ENCODE data around the gene GCAT.

GCAT gene

DNA sequence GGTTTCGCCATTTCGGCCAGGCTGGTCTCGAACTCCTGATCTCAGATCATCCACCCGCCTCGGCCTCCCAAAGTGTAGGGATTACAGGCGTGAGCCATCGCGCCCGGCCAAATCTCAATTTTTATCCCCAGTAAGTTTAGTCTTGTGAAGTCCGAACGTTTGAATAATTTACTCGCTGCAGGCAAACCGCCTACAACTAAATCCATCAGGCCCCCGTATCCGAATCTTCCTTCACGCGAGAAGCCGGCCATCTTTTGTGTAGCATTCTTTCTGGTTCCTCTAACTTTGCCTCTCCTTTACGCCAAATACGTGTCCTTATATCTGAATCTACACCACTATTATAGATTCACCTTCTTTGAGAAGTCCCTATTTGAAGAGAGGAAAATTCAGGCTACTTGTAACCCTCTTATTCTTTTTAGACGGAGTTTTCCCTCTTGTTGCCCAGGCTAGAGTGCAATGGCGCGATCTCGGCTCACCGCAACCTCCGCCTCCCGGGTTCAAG lies 40.9 kb downstream of the GCAT start:
- DNase-seq, result no peak

DNA sequence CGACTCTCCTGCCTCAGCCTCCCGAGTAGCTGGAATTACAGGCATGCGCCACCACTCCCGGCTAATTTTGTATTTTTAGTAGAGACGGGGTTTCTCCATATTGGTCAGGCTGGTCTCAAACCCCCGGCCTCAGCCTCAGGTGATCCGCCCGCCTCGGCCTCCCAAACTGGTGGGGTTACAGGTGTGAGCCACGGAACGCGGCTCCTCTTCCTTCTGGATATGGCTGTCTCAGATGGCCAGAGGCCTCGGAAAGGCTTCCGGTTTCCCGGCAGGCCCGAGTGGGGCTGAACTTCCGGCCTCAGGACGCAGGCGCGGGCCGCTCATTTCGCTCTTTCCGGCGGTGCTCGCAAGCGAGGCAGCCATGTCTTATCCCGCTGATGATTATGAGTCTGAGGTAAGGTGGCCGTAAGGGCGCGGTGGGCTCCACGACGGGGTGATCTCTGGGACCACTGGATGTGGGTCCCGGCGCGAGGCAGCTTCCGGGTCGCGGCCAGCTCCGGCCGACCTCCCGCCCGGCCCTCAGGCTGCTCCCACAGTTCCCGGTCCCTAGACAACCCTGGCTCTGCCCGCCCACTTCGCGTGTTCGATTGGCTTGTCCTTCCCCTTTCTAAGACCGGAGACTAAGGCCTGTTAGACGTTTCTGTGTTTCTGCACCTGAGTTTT lies 41.5 kb downstream of the GCAT start, which contains the start of gene EIF3L:
EIF3L (plus strand) TSS at position 331 of the 663 bp plus-strand sequence; CDS start at position 362, 31 bp downstream.
- DNase-seq, result peak; percentile 67

DNA sequence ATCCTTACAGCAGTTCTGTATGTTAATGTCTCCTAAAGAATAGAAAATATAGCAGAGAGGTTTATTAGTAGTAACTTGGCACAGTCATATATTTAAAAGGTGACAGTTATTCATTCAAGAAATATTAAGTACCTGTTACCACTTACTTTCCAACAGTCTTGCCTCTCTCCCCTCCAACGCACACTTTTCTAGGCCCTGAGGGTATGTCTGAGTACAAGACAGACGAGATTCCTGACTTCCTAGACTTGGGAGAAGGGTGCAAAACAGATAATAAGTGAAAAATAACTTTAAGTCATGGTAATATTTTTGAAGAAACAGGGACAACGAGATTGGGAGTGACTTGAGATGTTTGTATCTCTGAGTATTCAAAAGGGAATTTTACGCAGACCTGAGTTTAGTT lies 43.1 kb downstream of the GCAT start:
- no peak for DNase-seq

DNA sequence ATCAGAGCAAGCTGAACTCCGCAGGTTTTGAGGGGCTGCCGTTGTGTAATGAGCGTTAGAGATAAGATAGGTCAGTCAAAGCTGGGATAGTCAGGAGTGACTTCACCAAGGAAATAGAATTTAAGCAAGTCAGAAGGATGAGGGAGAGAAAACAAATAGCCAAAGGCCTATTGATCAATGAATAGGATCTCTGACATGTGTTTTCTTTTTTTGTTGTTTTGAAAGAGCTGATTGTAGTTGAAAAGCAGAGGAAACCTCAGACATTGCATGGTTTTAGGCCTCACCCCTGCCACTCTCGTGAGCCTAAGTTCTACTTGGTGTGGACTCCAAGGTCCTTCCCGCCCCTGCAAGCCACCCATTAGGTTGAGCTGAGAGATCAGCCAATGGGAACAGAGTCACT lies 44.7 kb downstream of the GCAT start:
- no peak for DNase-seq

DNA sequence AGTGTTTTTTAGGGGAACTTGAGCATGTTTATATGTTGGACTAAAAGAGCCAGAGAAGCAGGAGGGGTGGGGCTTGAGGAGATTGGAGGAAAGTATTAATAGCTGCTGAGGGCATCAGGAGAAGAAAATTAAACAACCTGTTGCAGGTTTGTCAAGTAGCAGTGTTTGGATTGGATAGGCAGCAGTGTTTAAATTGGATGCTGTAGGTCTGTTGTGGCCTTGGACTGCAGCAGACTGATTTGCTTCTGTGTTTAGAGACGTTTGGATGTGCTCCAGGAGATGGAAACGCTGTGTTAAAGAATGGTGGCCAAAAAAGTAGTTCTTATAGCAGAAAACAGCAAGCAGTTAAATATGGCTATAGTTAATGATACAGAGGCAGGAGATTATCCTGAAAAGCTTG lies 47.2 kb downstream of the GCAT start:
- no peak for DNase-seq

DNA sequence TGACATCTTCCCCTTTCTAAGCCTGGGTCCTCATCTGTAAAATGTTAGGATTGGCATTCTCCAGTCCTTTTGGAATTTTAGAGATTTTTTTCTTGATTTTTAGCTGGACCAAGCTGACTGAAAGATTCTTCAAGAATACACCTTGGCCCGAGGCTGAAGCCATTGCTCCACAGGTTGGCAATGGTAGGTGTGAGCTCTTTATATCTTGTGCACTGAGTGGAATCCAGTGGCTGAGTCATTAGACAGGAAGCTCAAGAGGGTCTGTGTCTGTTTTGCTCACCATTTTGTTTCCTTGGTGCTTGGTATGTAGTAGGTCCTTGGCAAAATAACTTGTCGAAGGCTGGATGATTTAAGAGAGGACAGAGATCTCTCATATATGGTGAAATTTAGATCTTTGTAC lies 47.7 kb downstream of the GCAT start:
- DNase-seq, result no peak

DNA sequence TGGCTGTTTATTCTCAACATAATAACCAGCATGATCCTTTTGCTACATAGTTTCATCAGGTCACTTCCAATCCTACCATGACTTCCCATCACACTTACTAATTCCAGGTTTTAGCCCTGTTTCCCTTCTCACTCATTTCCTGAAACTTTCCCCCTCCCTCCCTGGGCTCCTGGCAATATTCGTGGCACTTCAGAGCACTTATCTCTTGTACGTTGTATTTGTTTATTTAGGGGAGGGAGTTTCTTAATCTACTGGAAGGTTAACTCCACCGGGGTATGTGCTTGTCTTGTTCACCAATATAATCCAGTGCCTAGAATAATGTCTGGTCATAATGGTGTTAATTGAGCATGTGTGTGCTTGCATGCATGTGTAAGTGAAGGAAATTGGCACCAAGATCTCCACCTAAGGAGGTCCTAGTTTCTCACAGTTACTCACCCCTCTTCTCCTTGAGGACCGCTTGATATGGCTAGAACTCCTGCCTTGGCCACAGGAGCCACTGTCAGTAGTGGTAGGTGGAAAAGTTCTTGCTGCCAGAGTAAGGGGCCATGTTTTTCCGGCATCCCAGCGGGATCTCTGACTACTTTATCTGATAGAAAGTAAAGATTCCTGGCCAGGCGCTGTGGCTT lies 53.2 kb downstream of the GCAT start:
- DNase-seq, result no peak

DNA sequence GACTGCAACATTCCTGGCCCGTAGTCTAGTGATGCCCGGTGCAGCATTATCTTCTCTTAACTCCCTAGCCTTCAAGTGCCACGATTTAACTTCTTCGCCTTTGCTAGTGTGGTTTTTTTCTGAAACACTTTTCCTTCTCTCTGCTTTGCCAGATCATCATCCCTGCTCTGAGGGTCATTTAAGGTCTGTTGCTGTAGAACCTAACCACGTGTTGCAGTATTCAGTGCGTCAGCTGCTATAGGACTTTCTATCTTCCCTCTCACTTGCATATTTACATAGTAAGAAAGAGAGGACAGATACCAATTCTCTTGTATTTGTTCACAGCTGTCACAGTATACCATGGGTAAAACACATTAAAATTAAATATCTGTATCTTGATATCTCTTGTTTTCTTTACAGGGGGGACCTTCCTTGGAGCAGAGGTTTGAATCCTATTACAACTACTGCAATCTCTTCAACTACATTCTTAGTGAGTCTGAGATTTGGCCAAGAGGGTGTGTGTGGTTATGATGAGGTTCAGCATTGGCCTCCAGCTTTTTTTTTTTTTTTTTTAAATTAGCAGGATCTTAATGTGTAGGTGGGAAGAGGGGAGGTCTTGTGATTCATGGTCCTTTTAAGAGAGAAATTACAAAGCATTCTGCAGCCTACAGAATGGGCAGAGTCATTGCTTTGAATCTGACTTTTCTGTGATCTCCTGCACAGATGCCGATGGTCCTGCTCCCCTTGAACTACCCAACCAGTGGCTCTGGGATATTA lies 55.0 kb downstream of the GCAT start:
- no peak for DNase-seq

DNA sequence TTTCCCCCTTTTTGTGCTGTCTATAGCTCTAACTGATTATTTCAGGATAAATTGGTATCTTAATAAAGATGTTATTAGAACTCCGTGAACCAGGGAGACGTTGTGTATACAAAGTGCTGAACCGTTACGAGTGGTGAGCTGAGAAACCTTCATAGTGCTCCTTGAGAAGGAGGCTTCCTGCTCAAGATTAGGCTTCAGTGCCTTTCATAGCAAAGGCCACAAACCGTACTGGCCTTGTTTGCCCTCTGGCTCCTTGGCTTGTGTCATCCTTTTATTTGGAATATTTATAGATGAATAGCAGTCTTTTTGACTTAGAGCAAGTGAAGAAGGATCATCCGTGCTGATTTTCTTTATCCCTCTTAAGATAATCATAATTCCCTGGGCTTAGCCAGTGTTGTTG lies 57.8 kb downstream of the GCAT start:
- no peak for DNase-seq

Measured in GF-D8 (cell line).